Osteocyte (in vitro differentiated cells): ENCODE data around the gene PADI1. TPM values are rescaled to one million over a fixed set of nuclear protein-coding genes. Genes with fewer than 3 reads are reported as not detected.
A peak's percentile ranks its signal among the peaks of the same experiment; 100 is the strongest.

Source experiments
- DNase-seq: peaks from one replicate; pipeline ENCODE4 v3.0.0; 2021; ENCODE audit warnings: mixed read lengths; ENCODE audit not compliant: unreplicated experiment; ENCODE audit errors: extremely low spot score
- H3K27ac Mint-ChIP-seq: one replicate; pipeline ENCODE4 v1.8.0; 2021; ENCODE audit warnings: mild to moderate bottlenecking, mixed read lengths; ENCODE audit not compliant: unreplicated experiment
- H3K27me3 Mint-ChIP-seq: one replicate; pipeline ENCODE4 v1.8.0; 2021; ENCODE audit warnings: mixed read lengths; ENCODE audit not compliant: unreplicated experiment
- H3K36me3 Mint-ChIP-seq: one replicate; pipeline ENCODE4 v1.8.0; 2021; ENCODE audit warnings: mixed read lengths; ENCODE audit not compliant: unreplicated experiment
- H3K4me1 Mint-ChIP-seq: one replicate; pipeline ENCODE4 v1.8.0; 2021; ENCODE audit warnings: mixed read lengths; ENCODE audit not compliant: unreplicated experiment
- H3K4me3 Mint-ChIP-seq: one replicate; pipeline ENCODE4 v1.8.0; 2021; ENCODE audit warnings: mild to moderate bottlenecking, moderate library complexity, mixed read lengths; ENCODE audit not compliant: unreplicated experiment
- H3K9me3 Mint-ChIP-seq: one replicate; pipeline ENCODE4 v1.8.0; 2021; ENCODE audit warnings: mixed read lengths; ENCODE audit not compliant: unreplicated experiment
- total RNA-seq: library from RNA; stranded (reverse); gene quantifications from 2 replicates; pipeline ENCODE4 v1.2.1, GENCODE V29; 2021
- TF ChIP-seq, protein P1 (sequence below): fragments of 200-600 bp; sonication (generic); IDR thresholded peaks from 2 replicates; pipeline ENCODE4 v1.5.0; 2021; ENCODE audit warnings: antibody characterized with exemption, mild to moderate bottlenecking, moderate library complexity

PADI1 gene
- total RNA-seq, 1 donor from 2014 or later = 1.7 TPM

DNA sequence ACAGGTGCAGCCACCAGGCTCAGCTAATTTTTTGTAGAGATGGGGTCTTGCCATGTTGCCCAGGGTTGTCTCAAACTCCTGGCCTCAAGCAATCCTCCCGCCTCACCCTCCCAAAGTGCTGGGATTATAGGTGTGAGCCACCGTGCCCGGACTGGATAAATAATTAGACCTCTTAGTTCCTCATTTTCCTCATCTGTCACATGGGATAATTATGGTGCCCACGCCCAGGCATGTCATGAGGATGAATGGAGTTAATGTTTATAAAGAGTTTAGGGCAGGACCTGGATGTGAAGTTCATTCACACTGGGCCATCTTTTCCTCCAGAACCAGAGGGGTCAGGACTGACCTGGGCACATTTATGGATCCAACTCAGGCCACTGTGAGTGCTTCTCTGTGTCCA, 67.7 kb downstream of the PADI1 start:
- no peak for DNase-seq
- H3K36me3 Mint-ChIP-seq = no peaks in the 10 kb centered on the region

DNA sequence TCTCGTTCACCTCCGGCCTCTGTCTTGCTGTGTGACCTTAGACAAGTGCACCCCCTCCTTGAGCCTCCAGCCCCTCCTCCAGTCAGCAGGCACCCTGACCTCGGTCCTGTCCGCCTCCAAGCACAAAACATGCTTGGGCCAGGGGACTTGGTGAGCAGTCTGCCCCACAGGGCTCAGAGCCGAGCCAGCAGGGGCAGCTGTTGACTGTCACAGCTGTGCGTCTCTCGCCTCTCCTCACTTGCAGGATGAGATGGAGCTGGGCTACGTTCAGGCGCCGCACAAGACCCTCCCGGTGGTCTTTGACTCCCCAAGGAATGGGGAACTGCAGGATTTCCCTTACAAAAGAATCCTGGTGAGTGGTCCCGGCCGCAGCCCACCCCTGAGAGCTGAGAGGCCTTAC, 68.2 kb downstream of the PADI1 start:
- H3K9me3 Mint-ChIP-seq = no peaks in the 10 kb centered on the region
- no peak for DNase-seq
- no peak overlapping the region for H3K4me3 Mint-ChIP-seq
- no peaks in the 10 kb centered on the region for H3K36me3 Mint-ChIP-seq
- H3K27me3 Mint-ChIP-seq = no peaks in the 10 kb centered on the region
- TF ChIP-seq, protein P1, sequence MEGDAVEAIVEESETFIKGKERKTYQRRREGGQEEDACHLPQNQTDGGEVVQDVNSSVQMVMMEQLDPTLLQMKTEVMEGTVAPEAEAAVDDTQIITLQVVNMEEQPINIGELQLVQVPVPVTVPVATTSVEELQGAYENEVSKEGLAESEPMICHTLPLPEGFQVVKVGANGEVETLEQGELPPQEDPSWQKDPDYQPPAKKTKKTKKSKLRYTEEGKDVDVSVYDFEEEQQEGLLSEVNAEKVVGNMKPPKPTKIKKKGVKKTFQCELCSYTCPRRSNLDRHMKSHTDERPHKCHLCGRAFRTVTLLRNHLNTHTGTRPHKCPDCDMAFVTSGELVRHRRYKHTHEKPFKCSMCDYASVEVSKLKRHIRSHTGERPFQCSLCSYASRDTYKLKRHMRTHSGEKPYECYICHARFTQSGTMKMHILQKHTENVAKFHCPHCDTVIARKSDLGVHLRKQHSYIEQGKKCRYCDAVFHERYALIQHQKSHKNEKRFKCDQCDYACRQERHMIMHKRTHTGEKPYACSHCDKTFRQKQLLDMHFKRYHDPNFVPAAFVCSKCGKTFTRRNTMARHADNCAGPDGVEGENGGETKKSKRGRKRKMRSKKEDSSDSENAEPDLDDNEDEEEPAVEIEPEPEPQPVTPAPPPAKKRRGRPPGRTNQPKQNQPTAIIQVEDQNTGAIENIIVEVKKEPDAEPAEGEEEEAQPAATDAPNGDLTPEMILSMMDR = no peak
- no peak overlapping the region for H3K27ac Mint-ChIP-seq
- H3K4me1 Mint-ChIP-seq = peaks cover 6% of the 10 kb centered on the region

More for the DNA sequence above, 67.7 kb downstream of the PADI1 start:
- TF ChIP-seq, protein P1 = no peak
- Mint-ChIP-seq H3K9me3 (no peaks in the 10 kb centered on the region), H3K27me3 (no peaks in the 10 kb centered on the region), H3K4me3 (no peak overlapping the region), H3K27ac (no peak overlapping the region), H3K4me1 (peaks cover 4% of the 10 kb centered on the region)

DNA sequence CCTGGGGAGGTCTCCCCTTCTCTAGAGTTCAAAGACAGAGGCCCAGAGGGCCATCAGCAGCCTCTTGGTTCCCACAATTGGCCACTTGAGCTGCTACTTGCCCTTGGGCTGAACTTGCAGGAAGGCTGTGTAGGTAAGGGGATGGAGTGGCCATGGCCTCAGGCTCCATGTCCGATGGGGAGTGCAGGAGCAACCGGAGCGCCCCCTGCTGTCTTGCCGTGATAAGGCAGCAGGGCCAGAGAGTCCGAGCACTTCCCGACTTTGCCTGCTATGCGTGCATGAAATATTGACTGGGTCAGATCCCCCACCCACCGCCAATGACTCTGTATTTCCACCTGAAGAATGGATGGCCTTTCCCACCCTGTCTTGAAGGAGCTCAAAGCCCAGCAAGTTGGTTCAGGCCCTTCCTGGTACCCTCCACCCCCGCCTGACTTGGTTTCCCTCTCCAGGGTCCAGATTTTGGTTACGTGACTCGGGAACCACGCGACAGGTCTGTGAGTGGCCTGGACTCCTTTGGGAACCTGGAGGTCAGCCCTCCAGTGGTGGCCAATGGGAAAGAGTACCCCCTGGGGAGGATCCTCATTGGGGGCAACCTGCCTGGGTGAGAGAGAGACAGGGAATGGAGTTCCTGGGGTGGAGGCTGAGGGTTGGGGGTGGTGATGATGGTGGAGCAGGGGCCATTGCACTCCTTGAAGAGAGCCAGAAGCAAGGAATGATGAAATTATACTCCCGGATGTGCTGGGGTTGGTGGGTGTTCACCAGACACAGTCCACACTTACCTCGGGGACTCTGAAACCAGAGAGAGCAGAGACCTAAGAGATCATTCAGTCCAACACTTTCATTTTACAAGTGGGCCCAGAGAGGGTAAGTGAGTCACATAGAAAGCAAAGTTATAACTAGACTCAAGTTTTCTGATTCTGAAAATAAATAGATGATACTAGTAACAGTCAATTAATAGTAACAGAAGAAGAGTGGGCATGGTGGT, 69.5 kb downstream of the PADI1 start:
- Mint-ChIP-seq H3K27ac (no peak overlapping the region), H3K4me1 (peaks cover 18% of the 10 kb centered on the region), H3K4me3 (no peak overlapping the region), H3K36me3 (no peaks in the 10 kb centered on the region), H3K27me3 (no peaks in the 10 kb centered on the region), H3K9me3 (no peaks in the 10 kb centered on the region)
- TF ChIP-seq, protein P1 = peak; percentile 67
- no peak for DNase-seq

DNA sequence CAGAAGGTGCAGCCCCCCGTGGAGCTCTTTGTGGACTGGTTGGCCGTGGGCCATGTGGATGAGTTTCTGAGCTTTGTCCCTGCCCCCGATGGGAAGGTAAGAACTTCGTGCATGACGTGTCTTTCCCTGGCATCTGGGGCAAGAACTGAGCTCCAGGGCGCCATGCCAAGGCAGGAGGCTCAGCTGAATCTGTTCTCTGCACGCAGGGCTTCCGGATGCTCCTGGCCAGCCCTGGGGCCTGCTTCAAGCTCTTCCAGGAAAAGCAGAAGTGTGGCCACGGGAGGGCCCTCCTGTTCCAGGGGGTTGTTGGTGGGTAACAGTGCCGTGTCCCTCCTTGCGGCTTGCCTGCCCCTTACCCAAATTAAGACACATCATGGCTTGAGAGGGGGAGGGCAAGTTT, 71.6 kb downstream of the PADI1 start:
- peaks cover 21% of the 10 kb centered on the region for H3K4me1 Mint-ChIP-seq
- no peak overlapping the region for H3K4me3 Mint-ChIP-seq
- H3K27me3 Mint-ChIP-seq = no peaks in the 10 kb centered on the region
- no peak overlapping the region for H3K27ac Mint-ChIP-seq
- no peak for DNase-seq
- TF ChIP-seq, protein P1 = no peak
- no peaks in the 10 kb centered on the region for H3K9me3 Mint-ChIP-seq
- no peaks in the 10 kb centered on the region for H3K36me3 Mint-ChIP-seq

DNA sequence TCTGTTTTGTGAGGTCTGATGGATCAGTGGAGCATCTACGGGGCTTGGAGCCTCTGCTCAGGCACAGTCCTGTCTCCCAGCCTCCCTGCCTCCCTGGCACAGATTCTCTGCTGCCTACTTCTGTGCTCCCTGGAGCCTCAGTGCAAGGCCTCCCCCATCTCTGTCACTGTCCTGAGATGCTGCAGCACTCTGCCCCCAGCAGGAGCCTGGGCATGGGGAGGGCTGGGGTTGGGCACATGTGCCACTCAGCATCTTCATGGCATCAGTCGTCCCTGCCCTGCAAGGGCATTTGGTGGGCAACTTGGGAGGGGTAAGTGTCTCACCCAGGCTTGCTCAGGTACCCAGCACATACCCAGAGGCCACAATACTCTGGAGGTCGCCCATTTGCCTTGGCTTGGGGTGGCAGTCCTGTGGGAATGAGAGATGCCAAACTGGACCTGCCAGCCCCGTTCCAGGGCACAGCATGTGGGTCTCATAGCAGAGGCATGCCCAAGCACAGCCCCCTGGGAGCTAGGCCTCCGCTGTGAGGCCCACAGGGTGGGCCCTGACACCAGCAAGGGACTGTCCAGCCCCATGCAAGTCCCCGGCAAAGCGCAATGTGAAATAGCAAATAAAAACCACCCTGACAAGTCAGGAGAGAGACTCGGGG, 72.7 kb downstream of the PADI1 start:
- Mint-ChIP-seq H3K9me3 (no peaks in the 10 kb centered on the region), H3K27ac (no peak overlapping the region), H3K4me1 (peaks cover 21% of the 10 kb centered on the region)

More for the DNA sequence above, 72.7 kb downstream of the PADI1 start:
- Mint-ChIP-seq H3K4me3 (no peak overlapping the region), H3K36me3 (no peaks in the 10 kb centered on the region), H3K27me3 (no peaks in the 10 kb centered on the region)
- DNase-seq = no peak
- TF ChIP-seq, protein P1 = no peak
